Measurements from ENCODE around the gene TUBB1.
"Not testable (repeated sequence)": the region's sequence is repeated elsewhere in the genome, so short reads cannot be mapped to it uniquely, and the experiment has no call there.

Gene TUBB1

GRCh38 chr20:59019217-59019616 lies at the start of gene TUBB1:
Gene TUBB1, plus strand, starts transcription at chr20:59019429. Its CDS starts 94 bp downstream, at chr20:59019523.
- DNase-seq (ENCODE audit: low read depth in 2 of 2) = no peak

GRCh38 chr20:58969439-58969838 lies 49.8 kb upstream of the TUBB1 start:
- no peak for DNase-seq (ENCODE audit: low read depth in 2 of 2)

DNA sequence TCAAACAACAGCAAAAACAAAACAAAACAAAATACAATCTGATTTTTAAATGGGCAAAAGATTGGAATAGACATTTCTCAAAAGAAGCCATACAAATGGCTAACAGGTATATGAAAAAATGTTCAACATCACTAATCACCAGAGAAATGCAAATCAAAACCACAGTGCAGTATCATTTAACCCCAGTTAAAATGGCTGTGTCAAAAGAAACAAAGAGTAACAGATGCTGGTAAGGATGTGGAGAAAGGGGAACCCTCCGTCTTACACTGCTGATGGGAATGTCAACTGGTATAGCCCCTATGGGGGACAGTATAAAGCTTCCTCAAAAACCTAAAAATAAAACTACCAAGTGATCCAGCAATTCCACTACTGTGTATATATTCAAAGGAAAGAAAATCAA lies 49.1 kb upstream of the TUBB1 start:
- DNase-seq (ENCODE audit: low read depth in 2 of 2) = no peak

GRCh38 chr20:58971429-58971828 lies 47.8 kb upstream of the TUBB1 start:
- no peak for DNase-seq (ENCODE audit: low read depth in 2 of 2)

GRCh38 chr20:58973179-58973578 lies 46.0 kb upstream of the TUBB1 start:
- no peak for DNase-seq (ENCODE audit: low read depth in 2 of 2)

DNA sequence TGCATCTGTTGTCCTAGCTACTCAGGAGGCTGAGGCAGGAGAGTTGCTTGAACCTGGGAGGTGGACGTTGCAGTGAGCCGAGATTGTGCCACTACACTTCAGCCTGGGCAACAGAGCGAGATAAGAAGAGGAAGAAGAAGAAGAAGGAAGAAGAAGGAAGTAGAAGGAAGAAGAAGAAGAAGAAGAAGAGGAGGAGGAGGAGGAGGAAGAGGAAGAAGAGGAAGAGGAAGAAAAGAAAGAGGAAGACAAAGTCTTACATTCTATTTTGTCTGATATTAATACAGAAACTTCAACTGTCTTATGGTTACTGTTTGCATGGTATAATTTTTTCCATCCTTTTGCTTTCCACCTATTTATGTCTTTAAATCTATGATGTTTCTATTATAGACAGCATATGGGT lies 45.4 kb upstream of the TUBB1 start:
- no peak for DNase-seq (ENCODE audit: low read depth in 2 of 2)

- no peak for DNase-seq (ENCODE audit: low read depth in 2 of 2)
Observed at GRCh38 chr20:58975353-58975752, 43.9 kb upstream of the TUBB1 start.

DNA sequence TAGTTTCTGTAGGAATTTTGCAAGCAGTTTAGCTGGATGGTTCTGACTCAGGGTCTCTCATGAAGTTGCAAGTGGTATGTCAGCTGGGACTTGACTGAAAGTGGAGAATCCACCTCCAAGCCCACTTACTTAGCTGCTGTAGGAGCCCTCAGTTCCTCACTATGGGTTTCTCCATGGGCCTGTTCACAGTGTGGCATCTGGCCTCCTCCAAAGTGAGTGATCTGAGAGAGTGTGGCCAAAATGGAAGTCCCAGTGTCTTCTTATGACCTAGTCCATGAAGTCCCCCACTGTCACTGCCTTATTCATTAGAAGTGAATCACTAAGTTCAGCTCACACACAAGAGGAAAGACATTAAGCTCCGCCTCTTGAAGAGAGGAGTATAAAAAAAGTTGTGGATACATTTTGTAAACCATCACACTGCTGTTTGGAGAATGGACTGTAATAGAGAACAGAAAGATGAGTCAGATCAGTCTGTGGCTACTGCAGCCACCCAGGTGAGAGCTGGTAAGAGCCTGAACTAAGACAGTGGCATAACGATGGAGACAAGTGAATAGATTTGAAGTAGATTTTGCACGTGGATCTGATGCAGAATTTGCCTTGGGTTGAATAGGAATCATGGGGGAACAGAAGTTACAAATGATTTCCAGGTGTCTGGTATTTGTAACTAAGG lies 43.0 kb upstream of the TUBB1 start:
- DNase-seq (ENCODE audit: low read depth in 2 of 2) = no peak

DNA sequence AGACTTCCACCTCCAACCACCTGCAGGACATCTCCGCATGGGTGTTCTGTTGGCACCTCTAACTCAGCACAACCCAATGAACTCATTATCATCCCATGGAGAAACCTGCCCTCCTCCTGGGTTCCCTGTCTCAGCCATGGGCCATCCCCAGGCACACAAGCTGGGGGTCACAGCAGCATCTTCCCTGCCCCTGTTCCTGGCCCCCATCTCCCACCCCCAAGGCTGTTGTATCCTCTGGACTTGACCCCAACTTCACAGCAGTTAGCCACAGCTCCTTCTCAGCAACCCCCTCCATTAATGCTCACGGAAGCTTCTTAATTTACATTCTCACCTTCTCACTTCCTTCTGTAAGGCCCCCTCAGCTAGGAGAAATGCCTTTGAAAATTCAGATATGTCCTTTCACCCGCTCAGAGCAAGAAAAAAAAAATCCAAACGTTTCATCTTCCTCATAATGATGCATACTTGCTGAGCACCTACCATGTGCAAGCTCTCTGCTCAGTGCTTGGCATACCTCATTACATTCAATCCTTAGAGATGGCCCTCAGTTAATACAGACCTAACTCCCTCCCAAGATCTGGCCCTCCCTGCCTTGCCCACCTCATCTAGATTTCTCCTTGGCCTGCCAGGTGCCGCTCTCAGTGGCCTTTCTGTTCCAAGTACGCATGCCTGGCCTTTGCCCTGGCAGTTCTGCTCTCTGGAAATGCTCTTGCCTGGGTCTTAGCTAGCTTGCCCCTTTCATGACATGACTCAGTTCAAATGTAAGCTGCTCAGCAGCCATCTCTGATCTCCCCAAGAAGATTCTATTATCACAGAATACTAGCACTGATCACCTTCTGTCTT lies 40.7 kb upstream of the TUBB1 start:
- DNase-seq (ENCODE audit: low read depth in 2 of 2) = no peak

- peak; percentile 73 to 87 for DNase-seq (ENCODE audit: low read depth in 2 of 2)
Observed at GRCh38 chr20:58980711-58981627, 38.3 kb upstream of the TUBB1 start, which contains the start of gene NELFCD. Gene NELFCD, plus strand, starts transcription at chr20:58981256. Its CDS starts 54 bp downstream, at chr20:58981310.

DNA sequence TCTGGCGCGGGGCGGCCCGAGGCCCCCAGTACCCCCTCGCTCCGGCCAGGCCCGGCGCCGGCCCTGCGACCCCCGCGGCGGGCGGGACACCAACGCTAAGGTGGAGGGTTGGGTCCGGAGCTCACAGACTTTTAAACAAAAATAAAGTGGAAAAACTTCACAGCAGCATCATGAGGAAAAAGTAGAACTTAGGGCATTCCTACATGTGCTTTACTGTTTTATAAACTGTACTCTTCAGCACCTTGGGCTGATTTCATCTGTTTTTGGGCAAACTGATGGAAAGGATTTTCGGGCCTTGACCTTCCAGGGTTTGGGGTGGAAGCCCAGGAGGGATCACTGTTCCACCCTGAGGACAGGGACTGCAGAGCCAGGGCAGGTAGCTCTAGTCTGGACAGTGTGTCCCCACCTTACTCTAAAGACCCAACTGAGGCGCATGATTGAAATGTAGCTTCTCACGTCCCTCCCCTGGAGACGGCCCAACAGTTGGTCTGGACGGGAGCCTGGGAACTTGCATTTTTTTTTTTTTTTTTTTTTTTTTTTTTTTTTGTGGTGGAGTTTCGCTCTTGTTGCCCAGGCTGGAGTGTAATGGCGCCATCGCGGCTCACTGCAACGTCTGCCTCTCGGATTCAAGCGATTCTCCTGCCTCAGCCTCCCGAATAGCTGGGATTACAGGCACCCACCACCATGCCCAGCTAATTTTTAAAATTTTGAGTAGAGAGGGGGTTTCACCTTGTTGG lies 37.4 kb upstream of the TUBB1 start:
- no peak for DNase-seq (ENCODE audit: low read depth in 2 of 2)

DNA sequence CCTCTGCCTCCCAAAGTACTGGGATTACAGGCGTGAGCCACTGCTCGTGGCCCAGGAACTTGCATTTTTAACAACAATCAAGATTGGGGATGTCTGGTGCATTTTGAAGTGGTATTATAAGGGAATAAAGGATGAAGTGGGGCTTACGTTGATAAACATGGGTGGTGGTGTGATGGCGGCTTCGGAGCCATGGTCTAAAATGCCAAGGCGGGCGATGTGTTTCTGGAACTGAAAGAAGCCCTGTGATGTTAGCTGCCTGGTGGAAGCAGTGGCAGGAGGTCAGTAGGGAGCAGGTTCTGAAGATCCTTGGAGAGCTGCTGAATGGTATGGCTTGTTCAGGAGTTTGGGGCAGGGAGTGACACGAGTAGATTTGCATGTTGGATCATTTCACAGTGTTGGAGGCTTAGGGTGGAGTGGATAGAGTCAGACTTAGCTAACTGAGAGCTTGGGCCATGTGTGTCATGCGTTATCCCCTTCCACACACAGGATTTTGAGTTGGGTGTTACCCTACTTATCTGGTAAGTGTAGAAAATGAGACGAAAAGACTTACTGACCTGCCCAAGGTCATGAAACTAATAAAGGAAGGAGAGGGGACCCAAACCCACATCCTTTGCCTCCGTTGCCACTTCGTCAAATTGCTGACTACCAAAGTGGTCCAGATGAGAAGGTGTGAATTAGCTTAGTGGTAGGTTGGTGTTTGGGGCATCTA lies 36.7 kb upstream of the TUBB1 start:
- no peak for DNase-seq (ENCODE audit: low read depth in 2 of 2)

DNA sequence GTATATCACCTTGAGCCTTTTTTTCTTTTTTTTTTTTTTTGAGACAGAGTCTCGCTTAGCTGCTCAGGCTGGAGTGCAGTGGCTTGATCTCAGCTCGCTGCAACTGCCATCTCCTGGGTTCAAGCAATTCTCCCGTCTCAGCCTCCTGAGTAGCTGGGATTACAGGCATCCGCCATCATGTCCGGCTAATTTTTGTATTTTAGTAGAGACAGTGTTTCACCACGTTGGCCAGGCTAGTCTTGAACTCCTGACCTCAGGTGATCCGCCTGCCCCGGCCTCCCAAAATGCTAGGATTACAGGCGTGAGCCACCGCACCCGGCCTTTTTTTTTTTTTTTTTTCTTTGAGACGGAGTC lies 36.1 kb upstream of the TUBB1 start:
- DNase-seq (ENCODE audit: low read depth in 2 of 2) = not testable (repeated sequence)

GRCh38 chr20:58984691-58985090 lies 34.5 kb upstream of the TUBB1 start:
- no peak for DNase-seq (ENCODE audit: low read depth in 2 of 2)

GRCh38 chr20:58985656-58986055 lies 33.6 kb upstream of the TUBB1 start:
- no peak for DNase-seq (ENCODE audit: low read depth in 2 of 2)

DNA sequence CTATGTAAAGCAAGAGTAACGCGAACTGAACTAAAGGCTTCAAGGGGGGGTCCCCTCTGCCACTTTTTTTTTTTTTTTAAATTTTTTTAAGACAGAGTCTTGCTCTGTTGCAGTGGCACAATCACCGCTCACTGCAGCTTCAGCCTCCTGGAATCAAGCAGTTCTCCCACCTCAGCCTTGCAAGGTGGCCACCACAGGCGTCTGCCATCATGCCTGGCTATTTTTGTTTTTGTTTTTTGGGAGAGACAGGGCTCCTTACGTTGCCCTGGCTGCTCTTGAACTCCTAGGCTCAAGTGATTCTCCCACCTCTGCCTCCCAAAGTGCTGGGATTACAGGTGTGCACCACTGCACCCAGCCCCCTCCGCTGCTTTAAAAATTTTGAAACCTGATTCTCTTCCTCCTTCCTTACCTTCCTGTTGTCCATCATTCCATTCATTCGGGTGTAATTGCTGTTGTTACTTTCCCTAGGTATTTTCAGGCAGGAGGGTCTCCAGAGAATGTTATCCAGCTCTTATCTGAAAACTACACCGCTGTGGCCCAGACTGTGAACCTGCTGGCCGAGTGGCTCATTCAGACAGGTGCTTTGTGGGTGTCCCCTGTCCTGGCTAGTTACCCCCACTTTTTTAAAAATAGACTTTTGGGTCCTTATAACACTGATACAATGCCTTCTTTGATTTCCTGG lies 32.8 kb upstream of the TUBB1 start:
- DNase-seq (ENCODE audit: low read depth in 2 of 2) = no peak

GRCh38 chr20:58986968-58987517 lies 32.2 kb upstream of the TUBB1 start:
- DNase-seq (ENCODE audit: low read depth in 2 of 2) = no peak

DNA sequence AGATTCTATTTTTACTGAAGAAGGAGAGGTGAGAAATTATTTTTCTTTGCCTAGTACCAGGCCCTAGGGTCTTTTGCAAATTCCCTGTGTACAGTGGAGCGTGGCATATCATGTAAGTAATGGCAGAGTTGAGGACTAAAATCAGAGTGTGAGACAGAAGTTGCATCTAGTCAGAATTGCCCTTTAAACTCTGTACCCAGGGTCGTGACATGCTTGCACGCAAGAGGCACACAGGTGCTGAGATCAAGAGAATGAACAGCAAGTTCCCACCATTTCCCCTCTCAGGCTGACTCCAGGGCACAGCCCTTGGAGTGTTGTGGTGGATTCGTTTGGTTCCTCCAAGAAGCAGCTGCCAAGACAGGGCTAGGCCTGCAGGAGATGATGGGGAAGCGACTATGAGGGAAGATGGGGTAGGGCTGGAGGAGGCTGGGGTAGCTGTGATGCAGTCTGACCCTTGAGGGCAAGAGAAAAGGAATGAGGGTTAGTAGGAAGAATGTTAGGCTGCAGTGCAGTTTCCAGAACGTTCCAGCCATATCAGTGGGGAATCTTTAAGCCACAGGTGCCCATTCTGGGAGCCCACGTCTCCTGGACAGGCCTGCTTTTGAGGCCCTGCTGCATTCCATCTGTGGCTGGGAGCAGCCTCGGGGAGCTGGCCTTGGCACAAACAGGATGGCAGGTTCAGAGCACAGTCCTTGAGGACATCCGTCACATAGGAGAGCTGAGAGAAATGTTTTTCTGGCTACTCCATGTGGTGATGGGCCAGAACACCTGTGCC lies 31.3 kb upstream of the TUBB1 start:
- no peak for DNase-seq (ENCODE audit: low read depth in 2 of 2)

GRCh38 chr20:58988565-58988882 lies 30.7 kb upstream of the TUBB1 start:
- no peak for DNase-seq (ENCODE audit: low read depth in 2 of 2)
